HG02884 (cell line): ENCODE data around the gene AMOTL1.
"Not testable (repeated sequence)": the region's sequence is repeated elsewhere in the genome, so short reads cannot be mapped to it uniquely, and the experiment has no call there.

ENCODE experiments used
- ATAC-seq: cut with Tn5 transposase; IDR thresholded peaks from one replicate; pipeline ENCODE4 v1.9.1; 2021; ENCODE audit warnings: mild to moderate bottlenecking, moderate library complexity; ENCODE audit not compliant: unreplicated experiment

AMOTL1 gene

DNA sequence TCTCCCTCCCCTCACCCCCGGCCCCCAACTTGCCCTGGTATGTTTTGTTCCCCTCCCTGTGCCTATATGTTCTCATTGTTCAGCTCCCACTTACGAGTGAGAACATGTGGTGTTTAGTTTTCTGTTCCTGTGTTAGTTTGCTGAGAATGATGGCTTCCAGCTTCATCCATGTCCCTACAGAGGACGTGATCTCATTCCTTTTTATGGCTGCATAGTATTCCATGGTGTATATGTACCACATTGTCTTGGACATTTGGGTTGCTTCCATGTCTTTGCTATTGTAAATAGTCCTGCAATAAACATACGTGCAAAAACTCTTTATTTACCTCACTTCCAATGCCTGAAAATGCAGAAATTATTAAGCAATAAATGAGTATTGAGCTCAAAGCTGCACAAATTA is 85.1 kb downstream of the AMOTL1 start:
- ATAC-seq = not testable (repeated sequence)

DNA sequence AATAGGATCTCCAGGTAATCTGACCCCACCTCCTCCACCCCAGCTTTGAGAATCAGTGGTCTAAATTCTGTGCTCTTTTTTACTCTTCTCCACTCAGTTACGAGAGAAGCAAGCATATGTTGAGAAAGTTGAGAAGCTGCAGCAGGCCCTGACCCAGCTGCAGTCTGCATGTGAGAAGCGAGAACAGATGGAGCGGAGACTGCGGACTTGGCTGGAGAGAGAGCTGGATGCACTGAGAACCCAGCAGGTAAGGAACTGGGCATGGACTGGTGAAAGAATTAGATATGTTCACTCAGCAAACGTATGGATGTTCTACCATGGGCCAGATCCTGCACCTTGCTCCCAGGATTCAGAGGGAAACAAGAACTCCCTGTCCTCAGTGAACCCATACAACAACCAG is 85.7 kb downstream of the AMOTL1 start:
- no peak for ATAC-seq

DNA sequence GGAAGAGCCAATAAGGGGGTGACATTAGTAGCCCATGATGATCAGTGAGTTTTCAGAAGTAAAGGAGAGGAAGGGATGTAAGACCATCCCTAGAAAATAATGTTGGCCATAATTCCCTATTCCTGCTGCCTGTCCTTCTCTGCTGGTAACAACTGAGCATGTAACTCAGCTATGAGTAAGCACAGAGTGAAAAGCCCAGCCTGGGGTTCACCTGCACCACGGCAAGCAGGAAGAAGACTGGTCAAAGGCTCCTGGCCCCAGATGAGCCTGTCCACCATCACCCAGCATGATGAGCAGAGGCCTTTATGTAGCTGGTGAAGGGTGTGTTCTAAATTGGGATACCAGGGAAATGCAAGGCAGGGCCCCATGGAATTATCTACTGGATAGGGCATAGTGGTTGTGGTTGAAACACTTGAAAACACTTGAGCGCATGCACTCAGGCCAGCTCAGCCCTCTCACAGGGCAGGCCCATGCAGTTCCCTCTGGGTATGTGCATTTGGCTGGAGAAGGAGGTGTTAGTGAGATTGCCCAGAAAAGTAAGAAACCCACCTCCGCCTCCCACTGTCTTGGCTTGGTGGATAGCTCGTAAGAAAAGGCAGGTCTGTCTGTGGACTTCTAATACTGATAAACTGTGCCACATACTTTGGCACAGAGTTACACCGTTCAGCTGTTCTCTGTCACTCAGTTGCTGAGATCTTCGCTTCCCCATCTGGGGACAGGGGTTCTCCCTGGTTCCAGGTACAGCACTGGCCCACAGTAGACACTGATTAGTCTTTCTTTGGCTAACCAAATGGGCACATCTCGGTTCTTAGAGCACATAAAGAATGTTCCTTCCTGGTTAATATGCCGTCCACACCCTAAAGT is 86.8 kb downstream of the AMOTL1 start:
- ATAC-seq = no peak

DNA sequence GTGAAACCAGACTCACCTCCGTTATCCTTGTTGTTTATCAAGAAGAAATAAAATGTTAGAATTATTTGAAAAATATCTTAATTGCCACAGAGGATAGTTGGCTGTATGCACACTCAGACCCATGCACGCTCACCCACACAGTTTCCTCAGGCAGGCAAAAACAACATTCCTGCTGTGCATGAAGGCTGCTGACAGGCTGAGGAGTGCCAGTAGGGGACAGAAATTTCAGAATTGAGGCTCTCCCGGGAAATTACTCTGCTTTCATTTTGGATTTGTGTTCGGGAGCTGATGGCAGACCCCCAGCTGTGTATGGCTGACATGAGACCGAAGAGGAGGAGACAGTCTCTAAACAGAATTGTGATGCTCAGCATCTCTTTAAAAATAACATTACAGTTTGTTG is 87.5 kb downstream of the AMOTL1 start:
- no peak for ATAC-seq

DNA sequence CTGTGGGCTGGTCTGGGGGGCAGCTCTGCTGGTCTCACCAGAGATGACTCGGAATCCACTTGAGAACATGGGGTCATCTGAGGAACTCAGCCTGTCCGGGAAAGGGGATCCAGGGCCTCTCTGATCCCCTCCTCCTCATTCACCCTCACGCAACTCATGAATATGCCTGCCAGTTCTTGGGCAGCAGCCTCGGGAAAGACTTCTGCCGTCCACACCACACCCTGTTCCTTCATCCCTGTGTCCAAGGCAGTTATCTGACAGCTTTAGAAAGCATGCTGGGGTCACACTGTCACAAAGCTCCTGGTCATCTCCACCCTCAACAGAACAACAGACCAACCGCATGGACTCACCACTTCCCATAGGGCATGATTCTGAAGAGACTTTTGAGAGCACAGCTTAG is 88.3 kb downstream of the AMOTL1 start:
- no peak for ATAC-seq

DNA sequence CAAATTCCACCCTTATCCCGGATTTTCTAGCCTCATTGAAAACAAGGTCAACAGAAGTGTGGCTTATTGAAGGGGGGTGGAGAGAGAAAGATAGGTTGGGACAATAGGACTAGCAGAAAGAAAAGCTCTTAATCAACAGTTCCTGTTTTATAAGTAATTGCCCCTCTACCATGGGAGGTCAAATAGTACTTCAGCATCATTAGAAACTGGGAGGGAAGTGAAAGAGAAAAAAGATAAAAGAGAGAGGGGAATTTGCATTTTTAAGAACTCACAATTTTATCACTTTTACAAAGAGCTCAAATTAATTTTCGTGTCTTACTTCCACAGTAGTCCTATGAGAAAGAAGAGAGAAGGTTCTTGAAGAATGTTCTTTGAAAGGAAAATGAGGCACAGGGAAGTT is 89.2 kb downstream of the AMOTL1 start:
- no peak for ATAC-seq

DNA sequence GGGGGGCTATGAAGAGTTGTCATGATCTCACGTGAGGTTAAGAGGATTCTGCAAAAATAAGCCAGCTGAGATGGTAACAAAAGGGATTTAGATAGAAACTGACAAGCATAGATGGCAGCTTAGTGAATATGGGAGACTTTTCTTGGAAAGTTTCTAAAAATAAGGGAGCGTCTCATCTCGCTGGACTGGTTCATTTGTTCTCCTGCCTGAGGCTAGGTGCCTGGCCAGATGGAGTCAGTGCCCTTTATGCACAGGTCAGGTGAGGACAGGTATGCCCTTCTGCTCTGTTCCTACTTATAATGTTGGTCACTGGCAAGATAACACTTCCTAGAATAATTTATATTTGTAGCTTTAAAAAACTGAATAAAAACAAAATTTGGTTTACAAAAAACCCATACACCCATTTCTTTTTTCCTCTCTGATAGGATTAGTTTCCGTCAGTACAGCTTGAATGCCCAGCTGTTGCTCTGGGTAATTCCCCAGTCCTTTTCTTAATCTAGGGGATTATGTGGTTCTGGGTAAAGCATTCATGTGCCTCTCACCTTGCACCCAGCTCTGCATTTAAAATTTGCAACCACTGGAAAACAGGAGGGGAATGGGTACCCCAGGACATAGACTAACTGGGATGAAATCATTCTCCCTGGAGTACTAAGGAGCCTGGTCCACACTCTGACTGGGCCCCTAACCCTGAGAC is 90.0 kb downstream of the AMOTL1 start:
- ATAC-seq = no peak

DNA sequence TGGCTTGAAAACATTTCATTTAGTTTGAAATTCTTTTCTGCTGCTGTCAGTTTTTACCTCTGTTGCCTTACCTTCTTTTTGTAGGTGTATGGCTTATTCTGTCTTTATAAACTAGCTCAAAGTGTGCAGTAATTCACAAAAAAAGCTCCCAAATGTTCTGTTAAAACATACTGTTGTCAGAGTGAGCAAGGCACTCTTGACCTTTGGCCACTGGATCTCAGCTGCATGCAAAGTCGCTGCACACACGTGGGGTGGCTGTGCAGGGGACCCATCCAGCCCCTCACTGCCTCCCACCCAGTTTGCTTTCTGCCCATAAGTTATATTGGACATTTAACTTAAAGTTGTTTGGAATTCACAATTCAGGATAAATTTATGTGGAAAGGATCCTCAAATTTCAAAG is 92.2 kb downstream of the AMOTL1 start:
- no peak for ATAC-seq

DNA sequence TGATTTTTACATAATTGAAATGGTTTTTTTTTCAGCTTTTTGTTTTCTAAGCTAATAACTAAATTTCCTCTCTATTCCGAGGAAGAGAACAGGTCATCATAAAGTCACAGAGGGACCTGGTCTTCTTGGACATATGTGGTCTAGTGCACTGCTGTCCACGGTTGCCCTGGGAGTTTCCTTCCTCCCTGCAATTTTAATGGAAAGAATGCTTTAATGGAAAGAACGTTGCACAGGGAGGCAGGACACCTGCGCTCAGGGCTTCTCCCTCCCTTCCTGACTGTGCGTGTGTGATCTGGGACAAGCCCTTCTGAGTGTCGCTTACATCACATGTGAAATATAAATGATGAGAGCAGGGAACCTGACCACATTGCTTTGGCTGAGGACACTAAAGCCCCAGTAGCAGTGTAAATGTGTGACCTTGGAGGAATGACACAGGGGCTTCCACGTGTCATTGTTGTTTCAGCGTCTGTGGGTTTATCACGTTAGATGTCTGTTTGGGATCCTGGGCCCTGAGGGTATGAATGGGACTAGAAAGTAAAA is 93.2 kb downstream of the AMOTL1 start:
- no peak for ATAC-seq

DNA sequence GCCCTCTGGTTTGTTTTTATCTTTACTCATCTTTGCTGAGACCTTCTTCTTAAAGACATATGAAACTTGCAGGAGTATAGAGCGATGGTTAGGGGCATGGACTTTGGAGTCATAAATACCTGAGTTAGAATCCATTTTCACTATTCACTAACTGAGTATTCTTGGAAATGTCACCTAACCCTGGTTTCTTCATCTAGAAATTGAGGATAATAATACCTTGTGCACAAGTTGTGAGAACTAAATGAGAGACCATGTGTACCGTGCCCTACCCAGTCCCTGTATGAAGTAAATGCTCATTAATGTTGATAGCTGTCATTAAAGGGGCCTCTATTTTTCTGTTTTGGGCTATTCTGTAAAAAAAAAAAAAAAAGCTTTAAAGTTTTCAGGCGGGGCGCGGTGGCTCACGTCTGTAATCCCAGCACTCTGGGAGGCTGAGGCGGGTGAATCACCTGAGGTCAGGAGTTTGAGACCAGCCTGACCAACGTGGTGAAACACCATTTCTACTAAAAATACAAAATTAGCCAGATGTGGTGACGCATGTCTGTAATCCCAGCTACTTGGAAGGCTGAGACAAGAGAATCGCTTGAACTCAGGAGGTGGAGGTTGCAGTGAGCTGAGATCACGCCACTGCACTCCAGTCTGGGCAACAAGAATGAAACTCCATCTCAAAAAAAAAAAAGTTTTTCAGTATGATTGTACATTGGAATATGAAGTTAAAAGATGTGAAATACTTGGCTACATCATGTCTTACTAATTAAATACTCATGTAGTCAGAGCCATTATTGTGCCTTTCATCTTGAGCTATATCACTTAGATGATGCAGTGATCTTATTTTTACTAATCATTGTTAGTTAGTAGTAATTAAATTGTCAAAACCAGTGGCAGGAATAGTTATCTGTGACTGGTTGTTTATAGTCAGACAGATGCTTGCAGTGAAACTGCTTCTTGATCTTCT is 95.0 kb downstream of the AMOTL1 start:
- no peak for ATAC-seq

DNA sequence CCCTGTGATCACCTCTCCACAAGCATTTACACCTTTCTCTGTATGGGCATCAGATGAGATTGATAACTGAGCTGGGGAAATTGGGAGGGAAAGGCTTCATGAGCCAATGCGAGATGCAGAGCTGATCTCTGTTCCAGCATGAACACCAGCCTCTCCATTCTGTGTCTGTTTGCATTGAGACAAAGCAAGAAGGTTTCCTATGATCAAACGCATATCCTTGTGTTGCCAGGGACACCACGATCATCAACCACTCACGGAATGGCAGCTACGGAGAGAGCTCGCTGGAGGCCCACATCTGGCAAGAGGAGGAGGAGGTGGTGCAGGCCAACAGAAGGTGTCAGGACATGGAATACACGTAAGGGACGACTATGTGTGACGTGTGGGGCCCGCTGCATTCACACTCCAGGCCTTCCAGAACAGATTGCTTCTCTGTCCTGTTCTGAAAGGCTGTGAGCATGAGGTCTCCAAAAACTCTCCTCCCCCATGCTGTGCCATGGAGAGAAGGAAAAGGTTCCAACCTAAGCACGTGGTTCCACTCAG is 96.4 kb downstream of the AMOTL1 start:
- no peak for ATAC-seq

DNA sequence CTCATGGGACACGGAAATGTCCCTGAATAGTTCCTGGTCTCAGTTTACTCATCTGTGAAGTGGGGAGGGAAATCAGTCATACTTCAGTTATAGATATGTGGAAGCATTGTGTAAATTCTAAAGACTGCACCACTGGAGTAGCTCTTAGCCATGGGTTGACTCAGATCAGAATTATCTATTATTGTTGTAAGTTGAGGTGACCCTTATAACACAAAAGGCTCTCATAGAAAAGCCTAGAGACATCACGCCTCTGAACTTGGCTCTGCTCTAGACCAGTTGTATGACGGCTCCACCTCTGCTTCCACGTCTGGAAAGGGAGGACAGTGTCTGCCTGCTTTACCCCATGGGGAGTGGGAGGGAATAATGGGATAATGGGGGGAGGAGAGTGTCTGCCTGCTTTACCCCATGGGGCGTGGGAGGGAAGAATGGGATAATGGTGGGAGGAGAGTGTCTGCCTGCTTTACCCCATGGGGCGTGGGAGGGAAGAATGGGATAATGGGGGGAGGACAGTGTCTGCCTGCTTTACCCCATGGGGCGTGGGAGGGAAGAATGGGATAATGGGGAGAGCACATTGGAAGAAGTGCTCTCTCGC is 98.2 kb downstream of the AMOTL1 start:
- ATAC-seq = no peak

DNA sequence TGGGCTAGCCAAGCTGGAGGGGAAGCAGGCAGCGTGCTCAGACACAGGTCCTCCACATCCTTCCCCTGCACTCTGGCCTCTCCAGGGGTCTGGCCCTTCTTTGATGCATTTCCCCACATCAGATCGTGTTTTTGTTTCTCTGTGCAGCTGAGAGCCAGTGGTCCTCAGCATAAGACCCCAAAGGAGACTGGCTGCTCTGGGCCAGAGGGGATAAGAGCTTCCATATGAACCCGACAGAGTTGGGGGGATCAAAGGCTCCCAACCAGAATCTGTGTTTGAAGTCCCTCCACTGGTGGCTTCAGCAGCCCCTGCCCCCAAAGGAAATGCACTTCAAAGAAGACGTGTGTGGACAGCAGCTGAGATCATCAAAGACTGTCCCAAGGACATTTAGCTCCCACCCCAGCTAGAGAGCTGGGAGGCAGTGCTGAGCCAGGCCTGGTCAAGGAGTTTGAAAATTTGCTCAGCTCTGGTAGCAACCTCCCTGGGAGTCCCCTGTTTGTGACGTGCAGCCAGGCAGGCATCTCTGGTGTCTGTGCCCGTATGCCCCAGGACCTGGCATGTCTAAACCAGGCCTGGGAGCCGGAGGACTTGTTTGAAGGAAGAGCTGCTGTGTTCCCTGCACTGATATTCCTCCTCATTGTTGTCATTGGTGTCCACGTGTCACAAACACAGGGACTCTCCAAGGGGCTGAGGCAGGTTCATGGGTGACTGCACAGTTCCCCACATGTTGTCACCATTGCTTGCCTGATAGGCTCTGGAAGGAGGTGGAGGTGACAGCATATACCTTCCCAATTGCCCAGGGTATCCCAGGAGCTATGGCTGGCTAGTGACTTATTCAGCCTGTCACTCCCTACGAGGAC is 99.0 kb downstream of the AMOTL1 start:
- ATAC-seq = no peak

DNA sequence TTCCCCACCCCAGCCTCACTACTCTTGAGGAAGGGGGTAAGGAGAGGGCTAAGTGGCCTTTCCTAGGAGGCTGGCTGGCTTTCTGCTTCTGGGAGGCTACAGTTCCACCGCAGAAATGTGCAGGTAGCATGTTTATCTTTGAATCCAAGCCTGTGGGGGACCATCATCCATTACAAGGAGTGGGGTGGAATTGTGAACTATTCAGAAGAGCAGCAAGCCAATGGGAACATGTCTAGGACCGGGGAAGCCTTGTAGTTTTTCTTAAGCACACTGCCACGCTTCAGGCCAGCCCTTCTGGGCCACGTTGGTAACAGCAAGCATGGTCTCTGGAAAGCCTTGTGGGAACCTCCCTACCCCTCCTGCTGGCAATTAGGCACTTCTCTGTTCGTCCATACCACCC is 100.3 kb downstream of the AMOTL1 start:
- ATAC-seq = no peak

DNA sequence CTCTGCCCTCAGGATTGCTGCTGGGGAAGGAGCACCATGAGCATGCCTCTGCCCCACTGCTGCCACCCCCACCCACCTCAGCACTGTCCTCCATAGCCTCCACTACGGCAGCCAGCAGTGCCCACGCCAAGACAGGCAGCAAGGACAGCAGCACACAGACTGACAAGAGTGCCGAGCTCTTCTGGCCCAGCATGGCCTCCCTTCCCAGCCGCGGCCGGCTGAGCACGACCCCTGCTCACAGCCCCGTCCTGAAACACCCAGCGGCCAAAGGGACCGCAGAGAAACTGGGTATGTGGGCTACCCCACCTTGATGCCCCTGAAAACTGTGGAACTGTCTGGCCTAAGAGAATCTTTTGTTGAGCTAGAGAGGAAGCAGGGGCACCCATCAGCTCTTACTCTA is 101.0 kb downstream of the AMOTL1 start:
- ATAC-seq = no peak

DNA sequence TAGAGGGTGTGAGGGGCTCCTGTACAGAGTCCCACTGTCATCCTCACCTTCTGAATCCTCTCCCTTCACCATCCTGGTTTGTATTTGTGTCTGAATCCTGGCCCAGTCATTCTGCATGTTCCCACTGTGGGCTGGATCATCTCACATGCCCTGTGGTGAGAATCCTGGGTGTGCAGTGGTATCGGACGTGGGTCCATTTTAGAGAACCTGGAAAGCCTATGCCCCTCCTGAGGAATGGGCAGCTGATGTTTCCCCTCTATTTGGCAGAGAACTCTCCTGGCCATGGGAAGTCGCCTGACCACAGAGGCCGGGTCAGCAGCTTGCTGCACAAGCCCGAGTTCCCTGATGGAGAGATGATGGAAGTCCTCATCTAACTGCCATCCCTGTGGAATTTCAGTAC is 102.3 kb downstream of the AMOTL1 start:
- ATAC-seq = no peak

DNA sequence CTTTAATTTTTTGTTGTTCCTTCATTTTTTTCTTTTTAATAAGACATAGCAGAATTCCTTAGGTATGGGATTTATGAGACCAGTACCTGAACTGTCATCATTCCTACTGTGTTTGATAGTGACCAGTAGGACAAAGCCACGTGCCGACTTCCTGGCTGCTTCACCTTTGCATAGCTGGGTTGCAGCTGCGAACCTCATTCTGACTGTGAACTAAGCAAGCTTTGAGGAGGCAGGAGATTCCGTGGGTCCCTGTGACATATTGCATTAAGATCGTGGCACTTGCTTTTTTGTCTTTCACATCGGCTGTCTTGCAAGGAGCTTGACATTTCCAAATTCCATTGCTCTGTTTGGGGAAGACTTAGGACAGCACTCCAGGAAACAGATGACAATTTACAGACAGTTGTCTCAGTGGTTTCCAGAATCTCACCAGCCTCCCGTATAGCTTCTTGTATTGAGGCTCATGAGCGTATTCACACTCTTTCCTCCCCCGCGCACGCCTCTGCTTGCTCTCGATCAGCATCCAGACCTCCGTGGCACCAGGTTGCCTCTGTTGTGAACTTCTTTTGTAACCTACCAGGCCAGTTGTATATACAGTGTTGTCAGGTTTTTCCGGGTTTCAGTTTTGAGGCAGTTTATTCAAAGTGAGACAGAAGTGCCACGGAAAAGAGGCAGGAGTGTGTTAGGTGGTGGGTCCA is 103.5 kb downstream of the AMOTL1 start:
- no peak for ATAC-seq

DNA sequence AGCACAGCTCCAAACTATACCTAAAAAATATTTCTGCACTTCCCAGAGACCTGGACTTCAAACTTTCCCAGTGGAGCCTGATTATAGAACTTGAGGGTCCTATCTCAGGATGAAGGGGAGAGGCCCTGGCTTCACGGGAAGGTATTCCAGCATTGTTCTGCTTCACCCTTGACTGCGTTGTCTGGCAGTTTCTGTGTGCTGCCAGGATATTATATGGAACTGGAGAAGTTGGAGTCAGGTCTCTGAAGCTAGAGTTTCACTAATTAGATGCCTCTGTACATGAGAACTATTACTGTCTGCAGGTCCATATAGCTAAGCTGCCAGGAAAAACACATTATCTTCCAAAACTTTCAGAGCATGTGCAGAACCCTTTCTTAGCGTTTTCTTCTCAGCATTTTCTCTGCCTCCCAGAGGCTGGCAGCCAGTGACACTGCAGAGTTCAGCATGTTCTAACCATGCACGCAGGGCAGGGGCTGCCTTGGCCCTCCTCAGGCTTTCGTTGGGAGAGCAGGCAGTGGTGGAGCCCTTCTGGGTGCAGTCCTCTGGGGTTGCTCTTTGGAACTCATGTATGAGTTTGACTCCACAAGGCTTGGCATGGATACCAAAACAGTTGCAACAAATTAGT is 105.9 kb downstream of the AMOTL1 start:
- ATAC-seq = no peak
